ENCODE data around the gene PIM3. TPM values are rescaled to one million over a fixed set of nuclear protein-coding genes. Genes with fewer than 3 reads are reported as not detected.
A peak's percentile ranks its signal among the peaks of the same experiment; 100 is the strongest.

Gene PIM3
- polyA plus RNA-seq, 6 donors from 2014 or later: 46.7 to 60.7 (median 55.0) TPM

GRCh38 chr22:49999063-49999945 is 38.7 kb downstream of the PIM3 start:
- Mint-ChIP-seq H3K4me1 (peaks cover 10 to 26% (median 17%) of the 10 kb centered on the region in 3 donors), H3K27me3 (peaks cover 4 to 27% (median 8%) of the 10 kb centered on the region in 3 donors), H3K9me3 (peaks cover 0 to 2% (median 0%) of the 10 kb centered on the region in 7 donors), H3K4me3 (peak overlapping the region in 2 of 8 donors; percentile 37 to 38), H3K36me3 (no peaks in the 10 kb centered on the region), H3K27ac (no peak overlapping the region)
- peak; percentile 29 to 42 for ATAC-seq (ENCODE audit: low read depth in 2 of 2)
- no peak for DNase-seq

- ATAC-seq (ENCODE audit: low read depth in 2 of 2): no peak
- H3K4me3 Mint-ChIP-seq: no peak overlapping the region
Observed at GRCh38 chr22:49999946-50000586, 39.5 kb downstream of the PIM3 start.

GRCh38 chr22:50000587-50001387 is 40.2 kb downstream of the PIM3 start:
- no peak for DNase-seq
- H3K27ac Mint-ChIP-seq: peak overlapping the region in 1 of 6 donors; percentile 7
- peaks cover 0 to 2% (median 0%) of the 10 kb centered on the region in 7 donors for H3K9me3 Mint-ChIP-seq
- peaks cover 7 to 22% (median 17%) of the 10 kb centered on the region in 3 donors for H3K4me1 Mint-ChIP-seq
- H3K36me3 Mint-ChIP-seq: no peaks in the 10 kb centered on the region
- peaks cover 4 to 27% (median 8%) of the 10 kb centered on the region in 3 donors for H3K27me3 Mint-ChIP-seq
- H3K4me3 Mint-ChIP-seq: no peak overlapping the region
- no peak for ATAC-seq (ENCODE audit: low read depth in 2 of 2)

More at GRCh38 chr22:49999946-50000586, 39.5 kb downstream of the PIM3 start:
- H3K4me1 Mint-ChIP-seq: peaks cover 7 to 22% (median 17%) of the 10 kb centered on the region in 3 donors
- no peak for DNase-seq
- peaks cover 0 to 2% (median 0%) of the 10 kb centered on the region in 7 donors for H3K9me3 Mint-ChIP-seq
- H3K27ac Mint-ChIP-seq: peak overlapping the region in 1 of 6 donors; percentile 7
- H3K36me3 Mint-ChIP-seq: no peaks in the 10 kb centered on the region
- peaks cover 4 to 27% (median 8%) of the 10 kb centered on the region in 3 donors for H3K27me3 Mint-ChIP-seq

GRCh38 chr22:50001388-50002231 is 41.0 kb downstream of the PIM3 start:
- H3K4me1 Mint-ChIP-seq: peaks cover 7 to 22% (median 17%) of the 10 kb centered on the region in 3 donors

GRCh38 chr22:50002791-50003190 is 42.2 kb downstream of the PIM3 start:
- peaks cover 0 to 2% (median 0%) of the 10 kb centered on the region in 7 donors for H3K9me3 Mint-ChIP-seq
- H3K36me3 Mint-ChIP-seq: no peaks in the 10 kb centered on the region
- H3K4me1 Mint-ChIP-seq: peaks cover 7 to 22% (median 17%) of the 10 kb centered on the region in 3 donors
- peaks cover 4 to 27% (median 8%) of the 10 kb centered on the region in 3 donors for H3K27me3 Mint-ChIP-seq
- no peak for ATAC-seq (ENCODE audit: low read depth in 2 of 2)
- H3K4me3 Mint-ChIP-seq: peak overlapping the region in 1 of 8 donors; percentile 47
- H3K27ac Mint-ChIP-seq: no peak overlapping the region
- no peak for DNase-seq

More at GRCh38 chr22:50001388-50002231, 41.0 kb downstream of the PIM3 start:
- ATAC-seq (ENCODE audit: low read depth in 2 of 2): peak; percentile 65 to 80
- Mint-ChIP-seq H3K27ac (peak overlapping the region in 3 of 6 donors; percentile 18 to 92 (median 33)), H3K36me3 (no peaks in the 10 kb centered on the region), H3K27me3 (peaks cover 4 to 27% (median 8%) of the 10 kb centered on the region in 3 donors), H3K4me3 (no peak overlapping the region), H3K9me3 (peaks cover 0 to 2% (median 0%) of the 10 kb centered on the region in 7 donors)
- DNase-seq: no peak

GRCh38 chr22:50004918-50005317 is 44.3 kb downstream of the PIM3 start:
- peaks cover 0 to 15% (median 0%) of the 10 kb centered on the region in 3 donors for H3K27me3 Mint-ChIP-seq
- H3K9me3 Mint-ChIP-seq: peaks cover 0 to 2% (median 0%) of the 10 kb centered on the region in 7 donors
- DNase-seq: no peak
- no peak for ATAC-seq (ENCODE audit: low read depth in 2 of 2)
- no peak overlapping the region for H3K4me3 Mint-ChIP-seq
- peak overlapping the region in 2 of 6 donors; percentile 33 to 68 for H3K27ac Mint-ChIP-seq
- no peaks in the 10 kb centered on the region for H3K36me3 Mint-ChIP-seq
- peaks cover 0 to 15% (median 10%) of the 10 kb centered on the region in 3 donors for H3K4me1 Mint-ChIP-seq

- peak overlapping the region in 3 of 6 donors; percentile 36 to 61 (median 42) for H3K27ac Mint-ChIP-seq
- peak overlapping the region in 1 of 8 donors; percentile 13 for H3K4me3 Mint-ChIP-seq
- no peaks in the 10 kb centered on the region for H3K36me3 Mint-ChIP-seq
- peaks cover 0 to 2% (median 0%) of the 10 kb centered on the region in 7 donors for H3K9me3 Mint-ChIP-seq
- H3K4me1 Mint-ChIP-seq: peaks cover 12 to 18% (median 15%) of the 10 kb centered on the region in 3 donors
- ATAC-seq (ENCODE audit: low read depth in 2 of 2) (no peak), DNase-seq (no peak)
- H3K27me3 Mint-ChIP-seq: peaks cover 0 to 21% (median 0%) of the 10 kb centered on the region in 3 donors
Observed at GRCh38 chr22:50007057-50007511, 46.5 kb downstream of the PIM3 start.

GRCh38 chr22:50008151-50009040 is 47.8 kb downstream of the PIM3 start:
- no peak for ATAC-seq (ENCODE audit: low read depth in 2 of 2)

GRCh38 chr22:50009251-50009650 is 48.7 kb downstream of the PIM3 start:
- no peak for DNase-seq
- H3K36me3 Mint-ChIP-seq: no peaks in the 10 kb centered on the region
- H3K4me3 Mint-ChIP-seq: peak overlapping the region in 3 of 8 donors; percentile 24 to 53 (median 25)
- H3K4me1 Mint-ChIP-seq: peaks cover 21 to 24% (median 21%) of the 10 kb centered on the region in 3 donors
- no peak for ATAC-seq (ENCODE audit: low read depth in 2 of 2)
- H3K9me3 Mint-ChIP-seq: peaks cover 0 to 2% (median 0%) of the 10 kb centered on the region in 7 donors
- H3K27ac Mint-ChIP-seq: peak overlapping the region in 2 of 6 donors; percentile 96
- peaks cover 0 to 24% (median 0%) of the 10 kb centered on the region in 3 donors for H3K27me3 Mint-ChIP-seq

More at GRCh38 chr22:50008151-50009040, 47.8 kb downstream of the PIM3 start:
- peak overlapping the region in 4 of 8 donors; percentile 24 to 35 (median 28) for H3K4me3 Mint-ChIP-seq
- DNase-seq: no peak
- peaks cover 0 to 2% (median 0%) of the 10 kb centered on the region in 7 donors for H3K9me3 Mint-ChIP-seq
- H3K27me3 Mint-ChIP-seq: peaks cover 0 to 22% (median 0%) of the 10 kb centered on the region in 3 donors
- peaks cover 17 to 25% (median 19%) of the 10 kb centered on the region in 3 donors for H3K4me1 Mint-ChIP-seq
- peak overlapping the region in 3 of 6 donors; percentile 70 to 96 (median 96) for H3K27ac Mint-ChIP-seq
- H3K36me3 Mint-ChIP-seq: no peaks in the 10 kb centered on the region

- peaks cover 0 to 2% (median 0%) of the 10 kb centered on the region in 7 donors for H3K9me3 Mint-ChIP-seq
- H3K36me3 Mint-ChIP-seq: no peaks in the 10 kb centered on the region
- ATAC-seq (ENCODE audit: low read depth in 2 of 2) (no peak), DNase-seq (no peak)
- peaks cover 0 to 24% (median 0%) of the 10 kb centered on the region in 3 donors for H3K27me3 Mint-ChIP-seq
- peak overlapping the region in 6 of 8 donors; percentile 9 to 87 (median 64) for H3K4me3 Mint-ChIP-seq
- H3K27ac Mint-ChIP-seq: peak overlapping the region in 4 of 6 donors; percentile 57 to 96 (median 83)
- peaks cover 21 to 26% (median 21%) of the 10 kb centered on the region in 3 donors for H3K4me1 Mint-ChIP-seq
Observed at GRCh38 chr22:50009765-50010675, 49.4 kb downstream of the PIM3 start.

Data from naive B cell (primary cell).